Measurements from ENCODE around the gene UBXN6.

UBXN6 gene

DNA sequence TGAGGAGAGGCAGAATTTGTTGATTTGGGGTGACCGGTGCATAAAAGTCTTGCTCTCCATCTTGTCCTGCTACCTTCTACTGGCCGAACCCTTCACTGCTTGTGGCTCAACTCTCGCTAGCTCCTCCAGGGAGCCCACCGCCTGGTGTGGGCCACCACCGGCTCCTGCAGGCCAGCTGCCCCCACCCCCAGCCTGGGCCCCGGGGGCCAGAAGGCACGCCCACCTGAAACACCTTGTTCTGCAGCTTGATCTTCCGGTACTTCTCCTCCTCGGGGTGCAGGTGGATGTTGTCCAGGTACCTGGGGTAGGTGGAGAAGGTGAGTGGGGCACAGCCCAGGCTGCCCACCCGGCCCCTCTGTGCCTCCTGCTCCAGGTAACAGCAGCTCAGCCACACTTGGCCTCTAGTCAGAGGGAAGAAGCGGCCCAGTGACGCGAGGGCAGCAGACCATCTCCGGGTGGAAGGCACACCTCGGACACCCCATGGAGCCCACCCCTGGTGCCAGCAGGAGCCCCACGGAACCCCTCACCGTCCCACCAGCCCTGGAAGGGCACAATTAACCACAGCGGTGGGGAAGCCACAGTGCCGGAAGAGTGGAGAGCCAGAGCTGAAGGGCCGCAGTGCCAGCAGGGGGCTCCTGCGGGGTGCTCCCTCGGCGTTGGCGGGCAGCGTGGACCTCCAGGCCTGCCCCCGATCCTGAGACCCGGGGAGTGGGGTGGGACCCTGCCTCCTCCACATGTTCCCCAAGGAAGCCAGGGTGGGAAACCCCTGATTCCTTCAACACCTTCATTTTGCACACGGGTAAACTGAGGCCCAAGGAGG is 10.1 kb downstream of the UBXN6 start:
- Histone ChIP-seq H3K9me3 (no peaks in the 10 kb centered on the region), H3K4me1 (ENCODE audit: control insufficient read depth in 1 of 2, insufficient read depth in 1 of 2, low read depth in 1 of 2, low read length in 1 of 2) (no peaks in the 10 kb centered on the region), H3K27ac (no peak overlapping the region), H3K4me3 (ENCODE audit: low read depth in 1 of 2, low read length in 1 of 2) (no peak overlapping the region), H3K27me3 (no peaks in the 10 kb centered on the region), H3K36me3 (peaks cover 98% of the 10 kb centered on the region)
- TF ChIP-seq CTCF (IDR thresholded peaks at IDR 0.05), result no peak

GRCh38 chr19:4446704-4447200 is 10.8 kb downstream of the UBXN6 start:
- H3K27ac ChIP-seq, result no peak overlapping the region
- H3K4me1 ChIP-seq (ENCODE audit: control insufficient read depth in 1 of 2, insufficient read depth in 1 of 2, low read depth in 1 of 2, low read length in 1 of 2), result no peaks in the 10 kb centered on the region
- peaks cover 91% of the 10 kb centered on the region for H3K36me3 ChIP-seq
- no peaks in the 10 kb centered on the region for H3K27me3 ChIP-seq
- H3K4me3 ChIP-seq (ENCODE audit: low read depth in 1 of 2, low read length in 1 of 2), result no peak overlapping the region
- no peak for TF ChIP-seq CTCF (IDR thresholded peaks at IDR 0.05)
- no peaks in the 10 kb centered on the region for H3K9me3 ChIP-seq

DNA sequence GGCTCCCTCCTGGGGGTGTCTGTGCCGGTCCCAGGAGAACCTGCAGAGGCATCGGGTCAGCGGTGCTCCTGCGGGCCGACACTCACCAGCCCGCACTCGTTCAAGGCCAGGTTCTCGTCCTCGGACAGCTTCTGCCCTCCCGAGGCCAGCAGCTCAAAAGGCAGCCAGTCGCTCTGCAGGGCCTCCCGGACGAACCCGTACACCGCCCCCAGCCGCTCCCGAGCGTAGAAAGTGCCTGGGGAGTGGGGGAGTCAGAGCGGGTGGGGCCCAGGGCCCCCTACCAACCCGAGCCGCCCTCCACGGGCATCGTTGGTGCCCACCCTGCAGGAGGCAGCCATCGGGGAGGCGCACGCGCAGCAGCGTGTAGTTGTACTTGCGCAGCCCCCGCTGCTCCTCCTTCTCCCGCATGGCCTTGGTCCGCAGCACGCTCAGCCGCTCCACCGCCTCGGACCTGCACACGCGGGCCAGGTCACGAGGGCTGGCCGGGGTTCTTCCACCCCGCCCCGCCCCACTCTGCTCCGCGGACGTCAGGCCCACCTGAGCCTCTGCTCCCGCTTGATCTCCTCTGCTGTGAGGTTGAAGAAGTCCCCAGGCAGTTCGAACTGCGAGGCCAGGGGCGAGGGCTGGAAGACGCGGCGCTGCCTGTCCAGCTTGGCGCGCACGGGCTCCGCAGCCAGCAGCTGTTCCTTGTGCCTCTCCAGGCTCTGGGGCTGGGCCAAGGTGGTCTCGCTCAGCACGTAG is 11.5 kb downstream of the UBXN6 start:
- no peak for TF ChIP-seq CTCF (IDR thresholded peaks at IDR 0.05)
- Histone ChIP-seq H3K27me3 (no peaks in the 10 kb centered on the region), H3K4me3 (ENCODE audit: low read depth in 1 of 2, low read length in 1 of 2) (no peak overlapping the region), H3K36me3 (peaks cover 84% of the 10 kb centered on the region), H3K27ac (no peak overlapping the region), H3K4me1 (ENCODE audit: control insufficient read depth in 1 of 2, insufficient read depth in 1 of 2, low read depth in 1 of 2, low read length in 1 of 2) (no peaks in the 10 kb centered on the region), H3K9me3 (no peaks in the 10 kb centered on the region)

DNA sequence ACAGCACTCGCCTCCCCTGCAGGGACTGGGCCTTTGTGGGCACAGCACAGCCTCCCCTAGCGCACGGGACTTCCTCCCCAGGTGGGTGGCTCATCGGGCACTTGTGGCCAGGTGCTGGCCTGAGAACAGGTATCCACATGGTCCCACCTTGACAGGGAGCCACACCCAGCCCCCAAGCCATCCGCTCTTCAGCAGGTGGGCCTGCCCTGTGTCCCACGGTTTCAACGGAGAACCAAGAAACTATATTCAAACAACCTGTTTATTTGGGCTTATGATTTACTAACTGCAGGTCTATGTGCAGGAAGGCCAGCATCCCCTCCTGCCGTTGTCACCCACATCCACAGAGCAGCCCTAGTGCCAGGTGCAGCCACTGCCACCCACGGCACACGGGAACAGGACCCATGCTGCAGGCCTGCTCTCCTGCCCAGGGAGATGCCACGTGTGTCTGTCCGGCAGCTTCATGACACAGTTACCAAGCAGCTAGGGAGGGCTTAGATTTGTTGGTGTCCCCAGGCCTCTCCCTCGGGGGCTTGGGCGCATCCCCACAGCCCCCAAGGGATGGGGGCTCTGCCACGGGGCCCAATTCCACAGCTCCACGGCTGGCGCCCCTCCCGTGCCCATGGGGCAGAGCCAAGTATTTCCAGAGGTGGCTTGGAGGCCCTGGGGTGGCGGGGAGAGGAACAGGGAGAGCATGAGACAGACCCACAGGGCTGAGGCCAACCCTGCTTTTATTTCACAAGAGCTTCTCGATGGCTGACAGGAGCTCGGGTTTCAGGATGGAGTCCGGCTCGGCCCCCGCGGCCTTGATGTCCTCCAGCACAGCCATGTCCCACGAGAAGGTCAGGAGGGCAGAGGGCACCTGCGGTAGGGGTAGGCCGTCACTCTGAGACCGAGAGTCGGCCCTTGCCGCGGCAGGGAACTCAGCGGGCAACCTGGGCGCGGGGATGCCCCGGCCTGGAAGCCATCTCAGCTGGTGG is 12.5 kb downstream of the UBXN6 start:
- TF ChIP-seq CTCF (IDR thresholded peaks at IDR 0.05), result no peak
- Histone ChIP-seq H3K9me3 (no peaks in the 10 kb centered on the region), H3K27me3 (no peaks in the 10 kb centered on the region), H3K4me3 (ENCODE audit: low read depth in 1 of 2, low read length in 1 of 2) (no peak overlapping the region), H3K27ac (no peak overlapping the region), H3K4me1 (ENCODE audit: control insufficient read depth in 1 of 2, insufficient read depth in 1 of 2, low read depth in 1 of 2, low read length in 1 of 2) (no peaks in the 10 kb centered on the region), H3K36me3 (peaks cover 80% of the 10 kb centered on the region)

All from neutrophil (primary cell).